Astrocyte of the cerebellum (primary cell): ENCODE results near the gene ZNF440.
"Not testable (repeated sequence)": the region's sequence is repeated elsewhere in the genome, so short reads cannot be mapped to it uniquely, and the experiment has no call there.

Experiments used
- DNase-seq: peaks from one replicate; pipeline ENCODE4 v3.0.0-alpha.2; 2011; ENCODE audit warnings: low read depth
- H3K4me3 ChIP-seq: 2 replicates; pipeline ENCODE4 v1.5.1; 2011; ENCODE audit warnings: mild to moderate bottlenecking, low read depth, low read length, moderate library complexity
- in situ Hi-C: cut with HindIII; loops from 2 replicates; pipeline ENCODE4 v1.10.0; 2017; ENCODE audit warnings: low sequenced_read_pairs
- TF ChIP-seq, protein P1 (sequence below): IDR thresholded peaks from 2 replicates; pipeline ENCODE4 v1.5.1; 2012; ENCODE audit warnings: low read length, low read depth, moderate library complexity, mild to moderate bottlenecking; ENCODE audit errors: missing control alignments

Gene ZNF440

DNA sequence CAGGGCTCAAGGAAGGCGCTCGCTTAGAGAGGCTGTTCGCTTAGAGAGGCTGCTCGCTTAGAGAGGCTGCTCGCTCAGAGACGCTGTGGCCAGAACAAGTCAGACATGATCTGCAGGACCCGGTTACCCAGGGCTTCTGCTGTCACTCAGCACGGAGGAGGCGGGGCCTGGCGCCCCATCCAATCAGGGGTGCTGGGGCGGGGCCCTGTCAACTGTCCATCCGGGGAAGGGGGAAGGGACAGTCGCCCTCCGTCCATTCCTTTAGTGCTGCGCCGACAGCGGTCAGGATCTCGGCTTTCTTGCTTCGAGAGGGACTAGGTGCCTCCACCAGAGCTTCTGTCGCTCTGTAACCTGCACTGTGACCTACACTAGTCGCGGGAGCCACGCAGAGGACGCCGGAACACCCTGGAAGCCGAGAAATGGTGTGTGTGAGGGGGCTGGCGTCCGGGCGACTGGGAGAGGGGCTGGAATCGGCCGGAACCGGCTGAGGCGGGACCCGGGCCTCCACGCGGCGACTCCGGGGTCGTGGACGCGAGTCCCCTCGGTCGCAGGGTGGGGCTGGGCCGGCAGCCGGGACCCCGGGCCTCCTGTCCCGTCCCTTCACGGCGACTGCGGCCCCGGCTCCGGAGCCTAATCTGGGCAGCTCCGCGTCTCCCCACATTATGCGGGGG, at the start of gene ZNF440:
Gene ZNF440 (plus strand): TSS at position 245 of the 671 bp plus-strand sequence. CDS start 175 bp downstream, at position 420.
- TF ChIP-seq, protein P1, sequence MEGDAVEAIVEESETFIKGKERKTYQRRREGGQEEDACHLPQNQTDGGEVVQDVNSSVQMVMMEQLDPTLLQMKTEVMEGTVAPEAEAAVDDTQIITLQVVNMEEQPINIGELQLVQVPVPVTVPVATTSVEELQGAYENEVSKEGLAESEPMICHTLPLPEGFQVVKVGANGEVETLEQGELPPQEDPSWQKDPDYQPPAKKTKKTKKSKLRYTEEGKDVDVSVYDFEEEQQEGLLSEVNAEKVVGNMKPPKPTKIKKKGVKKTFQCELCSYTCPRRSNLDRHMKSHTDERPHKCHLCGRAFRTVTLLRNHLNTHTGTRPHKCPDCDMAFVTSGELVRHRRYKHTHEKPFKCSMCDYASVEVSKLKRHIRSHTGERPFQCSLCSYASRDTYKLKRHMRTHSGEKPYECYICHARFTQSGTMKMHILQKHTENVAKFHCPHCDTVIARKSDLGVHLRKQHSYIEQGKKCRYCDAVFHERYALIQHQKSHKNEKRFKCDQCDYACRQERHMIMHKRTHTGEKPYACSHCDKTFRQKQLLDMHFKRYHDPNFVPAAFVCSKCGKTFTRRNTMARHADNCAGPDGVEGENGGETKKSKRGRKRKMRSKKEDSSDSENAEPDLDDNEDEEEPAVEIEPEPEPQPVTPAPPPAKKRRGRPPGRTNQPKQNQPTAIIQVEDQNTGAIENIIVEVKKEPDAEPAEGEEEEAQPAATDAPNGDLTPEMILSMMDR, result no peak
- peak within 1 kb of the TSS; percentile 84 for H3K4me3 ChIP-seq
- peak; percentile 74 for DNase-seq
- in situ Hi-C loops, result no loop called here

DNA sequence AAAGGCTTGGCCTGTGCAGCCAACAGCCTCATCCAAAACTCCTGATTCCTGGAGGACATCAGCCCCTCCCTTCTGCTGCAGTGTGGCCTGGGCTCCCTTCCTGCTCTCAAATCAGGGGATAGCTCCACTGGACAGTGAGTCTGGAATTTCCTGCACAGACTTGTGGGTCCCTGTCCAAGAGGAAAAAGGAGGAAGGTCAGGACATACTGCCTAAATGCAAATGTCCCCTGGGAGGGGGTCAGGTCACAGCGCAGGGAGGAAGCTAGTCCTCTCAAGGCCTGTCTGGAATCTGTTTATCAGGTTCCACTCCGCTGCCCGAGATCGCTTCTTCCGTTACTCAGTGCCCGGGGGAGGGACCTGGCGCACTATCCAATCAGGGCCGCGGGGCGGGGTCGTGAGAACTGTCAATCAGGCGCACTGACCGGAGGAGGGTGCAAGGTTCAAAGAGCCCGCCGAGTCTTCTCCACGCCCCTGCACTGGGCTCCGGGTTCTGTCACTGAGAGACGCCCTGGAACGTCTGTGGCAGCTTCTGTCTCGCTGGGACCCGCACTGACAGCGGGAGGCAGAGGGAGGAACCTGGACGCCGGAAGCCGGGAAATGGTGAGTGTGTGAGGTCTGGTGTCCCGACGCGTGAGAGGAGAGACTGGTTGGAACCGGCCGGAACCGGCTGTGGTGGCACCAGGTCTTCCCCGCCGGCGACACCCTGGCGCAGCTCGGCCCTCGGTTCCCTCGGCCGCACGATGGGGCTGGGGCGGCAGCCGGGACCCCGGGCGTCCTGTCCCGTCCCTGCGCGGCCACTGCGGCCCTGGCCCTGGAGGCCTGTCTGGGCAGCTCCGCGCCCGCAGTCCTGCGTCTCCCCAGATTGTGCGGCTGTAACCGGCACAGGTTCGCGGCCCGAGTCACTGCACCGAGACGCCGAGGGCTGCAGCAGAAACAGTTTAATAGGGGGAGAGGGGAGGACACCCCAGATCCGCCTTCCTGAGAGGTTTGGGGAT, 47.2 kb upstream of the ZNF440 start, which contains the start of gene ZNF441:
Gene ZNF441 (plus strand): TSS at position 404 of the 995 bp plus-strand sequence. CDS start 194 bp downstream, at position 598.
- peak; percentile 68 for DNase-seq
- TF ChIP-seq, protein P1, result no peak
- in situ Hi-C loops, result no loop called here
- peak within 1 kb of the TSS; percentile 68 for H3K4me3 ChIP-seq

DNA sequence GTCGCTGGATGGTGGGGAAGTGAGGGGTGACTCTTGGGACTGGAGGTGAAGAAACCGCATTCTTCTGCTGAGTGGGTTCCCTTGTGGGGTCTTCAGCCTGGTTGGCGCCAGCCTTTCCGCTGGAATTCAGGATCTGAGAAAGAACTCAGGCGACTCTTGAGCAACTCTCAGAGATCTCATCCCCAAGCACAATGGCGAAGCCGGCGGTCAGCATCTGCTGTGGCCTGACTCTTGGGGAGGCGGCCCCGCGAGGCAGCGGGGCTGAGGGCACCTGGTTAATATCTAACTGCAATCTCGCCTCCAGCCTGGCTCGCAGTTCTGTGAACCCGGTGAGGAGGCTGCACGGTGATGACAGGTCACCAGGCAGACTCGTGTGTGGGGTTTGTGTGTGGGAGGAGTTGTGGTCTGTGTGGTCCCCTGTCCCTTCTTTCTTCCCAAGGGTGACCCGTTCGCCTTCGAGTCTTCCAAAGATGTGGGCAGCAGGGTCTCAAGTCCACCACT, 46.4 kb upstream of the ZNF440 start:
- no peak for DNase-seq
- peak overlapping the region; percentile 68 for H3K4me3 ChIP-seq
- TF ChIP-seq, protein P1, result no peak
- in situ Hi-C loops, result no loop called here

DNA sequence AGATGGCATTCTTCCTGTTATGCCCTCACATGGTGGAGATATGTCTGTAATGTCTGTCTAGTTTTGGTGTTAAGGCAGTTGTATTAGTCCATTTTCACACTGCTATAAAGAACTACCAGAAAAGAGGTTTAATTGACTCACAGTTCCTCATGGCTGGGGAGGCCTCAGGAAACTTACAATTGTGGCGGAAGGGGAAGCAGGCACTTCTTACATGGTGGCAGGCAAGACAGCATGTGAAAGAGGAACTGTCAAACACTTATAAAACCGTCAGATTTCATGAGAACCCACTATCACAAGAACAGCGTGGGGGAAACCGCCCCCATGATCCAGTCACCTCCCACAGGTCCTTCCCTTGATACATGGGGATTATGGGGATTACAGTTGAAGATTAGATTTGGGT, 44.1 kb upstream of the ZNF440 start:
- H3K4me3 ChIP-seq, result no peak overlapping the region
- no peak for DNase-seq
- in situ Hi-C loops, result no loop called here
- TF ChIP-seq, protein P1, result no peak

DNA sequence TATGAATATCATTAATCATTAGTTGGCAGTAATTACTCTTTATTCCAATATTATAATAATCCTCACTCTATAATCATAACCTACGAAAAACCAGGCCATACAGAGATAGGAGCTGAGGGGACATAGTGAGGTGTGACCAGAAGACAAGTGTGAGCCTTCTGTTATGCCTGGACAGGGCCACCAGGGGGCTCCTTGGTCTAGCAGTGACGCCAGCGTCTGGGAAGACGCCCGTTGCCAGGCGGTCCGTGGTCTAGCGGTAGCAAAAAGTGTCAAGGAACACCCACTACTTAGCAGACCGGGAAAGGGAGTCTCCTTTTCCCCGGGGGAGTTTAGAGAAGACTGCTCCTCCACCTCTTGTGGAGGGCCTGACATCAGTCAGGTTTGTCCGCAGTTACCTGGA, 42.6 kb upstream of the ZNF440 start:
- in situ Hi-C loops, DNase-seq, H3K4me3 ChIP-seq: not testable (repeated sequence)

DNA sequence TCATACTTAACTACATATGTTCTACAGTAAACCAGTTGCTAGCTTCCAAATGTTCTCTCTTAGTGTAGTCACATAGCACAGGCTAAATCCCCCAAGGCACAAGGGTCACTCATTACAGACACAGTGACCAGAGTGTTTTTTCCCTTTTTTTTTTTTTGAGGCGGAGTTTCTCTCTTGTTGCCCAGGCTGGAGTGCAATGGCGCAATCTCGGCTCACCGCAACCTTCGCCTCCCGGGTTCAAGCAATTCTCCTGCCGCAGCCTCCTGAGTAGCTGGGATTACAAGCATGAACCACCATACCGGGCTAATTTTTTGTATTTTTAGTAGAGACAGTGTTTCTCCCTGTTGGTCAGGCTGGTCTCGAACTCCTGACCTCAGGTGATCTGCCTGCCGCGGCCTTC, 37.4 kb upstream of the ZNF440 start:
- DNase-seq, H3K4me3 ChIP-seq, in situ Hi-C loops: not testable (repeated sequence)

DNA sequence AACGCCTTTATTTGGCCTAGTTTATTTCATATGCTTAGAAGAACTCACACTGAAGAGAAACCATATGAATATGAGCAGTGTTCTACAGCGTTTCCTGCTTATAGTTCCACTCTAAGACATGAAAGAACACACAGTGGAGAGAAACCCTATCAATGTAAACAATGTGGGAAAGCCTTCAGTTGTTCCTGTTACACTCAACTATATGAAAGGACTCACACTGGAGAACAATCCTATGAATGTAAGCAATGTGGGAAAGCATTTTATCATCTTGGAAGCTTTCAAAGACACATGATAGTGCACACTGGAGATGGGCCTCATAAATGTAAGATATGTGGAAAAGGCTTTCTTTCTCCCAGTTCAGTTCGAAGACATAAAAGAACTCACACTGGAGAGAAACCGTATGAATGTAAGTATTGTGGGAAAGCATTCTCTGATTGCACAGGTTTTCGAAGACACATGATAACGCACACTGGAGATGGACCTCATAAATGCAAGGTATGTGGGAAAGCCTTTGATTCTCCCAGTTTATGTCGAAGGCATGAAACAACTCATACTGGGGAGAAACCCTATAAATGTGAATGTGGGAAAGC, 33.5 kb upstream of the ZNF440 start:
- TF ChIP-seq, protein P1, result no peak
- no peak overlapping the region for H3K4me3 ChIP-seq
- DNase-seq, result no peak
- in situ Hi-C loops, result no loop called here
